Adrenal gland (tissue), 12 donors: Measurements from ENCODE around the gene CHST14. TPM values are rescaled to one million over a fixed set of nuclear protein-coding genes. Genes with fewer than 3 reads are reported as not detected.

Source experiments
- DNase-seq, 7 donors: peaks; one replicate each; pipeline ENCODE4 v3.0.0-alpha.2; 2019 to 2020
- H3K27ac ChIP-seq, 5 donors: fragments of 200-600 bp; sonication (generic) in 4 of 5; 1 replicate in 3 of 5; 2 replicates in 2 of 5; pipeline versions ENCODE4 v1.5.1 to v1.8.0; 2016 to 2020; ENCODE audit warnings: mild to moderate bottlenecking in 1 of 5
- H3K27me3 ChIP-seq: fragments of 200-600 bp; 2 replicates; pipeline ENCODE4 v1.8.0; 2021
- H3K36me3 ChIP-seq, 2 donors: fragments of 200-600 bp; replicated peaks in 1 of 2; 1 replicate in 1 of 2; 2 replicates in 1 of 2; pipeline versions ENCODE4 v1.5.1 to v1.8.0; 2018 to 2022
- H3K4me1 ChIP-seq, 2 donors: fragments of 200-600 bp; replicated peaks in 1 of 2; 1 replicate in 1 of 2; 2 replicates in 1 of 2; pipeline versions ENCODE4 v1.5.1 to v1.8.0; 2018 to 2021
- H3K4me3 ChIP-seq, 4 donors: fragments of 200-600 bp; sonication (generic) in 3 of 4; one replicate each; pipeline ENCODE4 v1.5.1; 2016 to 2018
- H3K9me3 ChIP-seq, 3 donors: fragments of 200-600 bp; sonication (generic) in 1 of 3; replicated peaks in 1 of 3; 1 replicate in 2 of 3; 2 replicates in 1 of 3; pipeline versions ENCODE4 v1.5.1 to v1.8.0; 2016 to 2021
- POLR2A ChIP-seq, 2 donors: fragments of 450-650 bp; IDR thresholded peaks; one replicate each; pipeline ENCODE4 v1.6.1; 2017; ENCODE audit warnings: antibody characterized with exemption in 2 of 2, mild to moderate bottlenecking in 2 of 2, moderate library complexity in 1 of 2
- WGBS, 4 donors: extraction: QIAGEN DNeasy Blood & Tissue Kit in 2 of 4; methylation state at CpG; one replicate each; pipeline versions ENCODE4 v1.1.5 to v1.1.7; 2013 to 2017; 5-methylcytosine and 5-hydroxymethylcytosine counted together
- intact Hi-C, 2 donors: fragments of 100-400 bp; cut with DNase I; formaldehyde crosslinking; loops; one replicate each; pipeline versions ENCODE4 v1.14.1 to v1.15.0; 2022 to 2023
- polyA plus RNA-seq, 3 donors: library from polyadenylated mRNA; stranded (reverse); fragments of 200-250 nt in 2 of 3; fragments of 350-450 nt in 1 of 3; fragmentation: Illumina TruSeq in 1 of 3; extraction: RNeasy Lipid Tissue Mini Kit (QIAGEN cat#74804) in 1 of 3; gene quantifications; one replicate each; pipeline ENCODE4 v1.2.3, GENCODE V29; 2013 to 2014
- total RNA-seq, 9 donors: library from RNA; depleted of rRNA in 4 of 9; stranded (reverse); fragments of >200 nt in 4 of 9; fragments of 120-200 nt in 1 of 9; fragmentation: NEBNext Ultra II Directional in 1 of 9; extraction: Animal tissue kit (Norgen Biotek cat#: 25700) in 1 of 9; gene quantifications; one replicate each; pipeline versions ENCODE4 v1.1.0 to v1.2.4, GENCODE V29; 2013 to 2023
- TF ChIP-seq, protein P1 (sequence below), 6 experiments: fragments of 450-650 bp in 4 of 6; fragments of 200-600 bp in 2 of 6; sonication (generic) in 1 of 6; IDR thresholded peaks; 1 replicate in 5 of 6; 2 replicates in 1 of 6; pipeline versions ENCODE4 v1.5.1 to v1.8.0; 2016 to 2021; ENCODE audit warnings: antibody characterized with exemption in 6 of 6, mild to moderate bottlenecking in 2 of 6, moderate library complexity in 1 of 6
- donor health status: healthy with polysubstance abuse.
- donor health status: Bipolar disorder and iron deficiency.
- donor health status: DM: yes; HTN: yes; CAD: no.
- donor health status: DM: no; HTN: no; CAD: no.
- donor health status: DM: no; HTN: no; CAD: no.
- donor health status: DM: yes; HTN: yes; CAD: no.

CHST14 gene
- total and polyA plus RNA-seq, 12 donors, result 5.0 to 20.6 (median 10.0) TPM

- H3K36me3 ChIP-seq, result no peaks in the 10 kb centered on the region
- H3K4me1 ChIP-seq, result no peaks in the 10 kb centered on the region
- WGBS, 4 donors, result 58 to 75% (median 68%) methylated on average over 4 of the region's 4 CpGs
- H3K27me3 ChIP-seq, result no peaks in the 10 kb centered on the region
- no peak for DNase-seq
- TF ChIP-seq, protein P1, sequence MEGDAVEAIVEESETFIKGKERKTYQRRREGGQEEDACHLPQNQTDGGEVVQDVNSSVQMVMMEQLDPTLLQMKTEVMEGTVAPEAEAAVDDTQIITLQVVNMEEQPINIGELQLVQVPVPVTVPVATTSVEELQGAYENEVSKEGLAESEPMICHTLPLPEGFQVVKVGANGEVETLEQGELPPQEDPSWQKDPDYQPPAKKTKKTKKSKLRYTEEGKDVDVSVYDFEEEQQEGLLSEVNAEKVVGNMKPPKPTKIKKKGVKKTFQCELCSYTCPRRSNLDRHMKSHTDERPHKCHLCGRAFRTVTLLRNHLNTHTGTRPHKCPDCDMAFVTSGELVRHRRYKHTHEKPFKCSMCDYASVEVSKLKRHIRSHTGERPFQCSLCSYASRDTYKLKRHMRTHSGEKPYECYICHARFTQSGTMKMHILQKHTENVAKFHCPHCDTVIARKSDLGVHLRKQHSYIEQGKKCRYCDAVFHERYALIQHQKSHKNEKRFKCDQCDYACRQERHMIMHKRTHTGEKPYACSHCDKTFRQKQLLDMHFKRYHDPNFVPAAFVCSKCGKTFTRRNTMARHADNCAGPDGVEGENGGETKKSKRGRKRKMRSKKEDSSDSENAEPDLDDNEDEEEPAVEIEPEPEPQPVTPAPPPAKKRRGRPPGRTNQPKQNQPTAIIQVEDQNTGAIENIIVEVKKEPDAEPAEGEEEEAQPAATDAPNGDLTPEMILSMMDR (IDR thresholded peaks at IDR 0.05), result no peak
- no peak for TF ChIP-seq POLR2A (IDR thresholded peaks at IDR 0.05)
- no peak overlapping the region for H3K4me3 ChIP-seq
- H3K9me3 ChIP-seq, result no peaks in the 10 kb centered on the region
- no peak overlapping the region for H3K27ac ChIP-seq
- intact Hi-C loops, result no loop called here
These were observed 30.0 kb downstream of the CHST14 start for GRCh38 chr15:40500568-40501330.

DNA sequence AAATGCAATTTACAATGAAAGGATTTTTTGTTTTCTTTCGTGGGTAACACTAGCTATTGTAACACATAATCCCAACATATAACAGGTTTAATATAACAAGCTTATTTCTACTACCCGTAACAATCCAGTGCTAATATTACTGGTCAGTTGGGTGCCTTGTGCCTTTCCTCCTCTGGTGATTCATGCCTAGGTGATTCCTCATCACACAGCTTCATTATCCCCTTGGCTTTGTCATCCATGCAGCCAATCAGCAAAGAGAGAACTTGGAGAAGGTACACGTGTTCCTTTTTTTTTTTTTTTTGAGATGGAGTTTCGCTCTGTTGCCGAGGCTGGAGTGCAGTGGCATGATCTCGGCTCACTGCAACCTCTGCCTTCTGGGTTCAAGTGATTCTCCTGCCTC, 30.7 kb downstream of the CHST14 start:
- intact Hi-C loops, result no loop called here
- TF ChIP-seq, protein P1 (IDR thresholded peaks at IDR 0.05), result no peak
- TF ChIP-seq POLR2A (IDR thresholded peaks at IDR 0.05), result no peak
- 75 to 88% (median 81%) methylated on average over 6 of the region's 6 CpGs for WGBS, 4 donors
- Histone ChIP-seq H3K27ac (no peak overlapping the region), H3K4me3 (no peak overlapping the region), H3K9me3 (no peaks in the 10 kb centered on the region), H3K4me1 (peaks cover under 1% of the 10 kb centered on the region in 2 donors), H3K36me3 (no peaks in the 10 kb centered on the region), H3K27me3 (no peaks in the 10 kb centered on the region)
- no peak for DNase-seq

GRCh38 chr15:40506964-40507571, 36.3 kb downstream of the CHST14 start:
- peak overlapping the region in 2 of 4 donors; percentile 22 to 37 for H3K4me3 ChIP-seq
- DNase-seq, result peak; percentile 77 to 88 (median 84)
- no peaks in the 10 kb centered on the region for H3K9me3 ChIP-seq
- TF ChIP-seq, protein P1 (IDR thresholded peaks at IDR 0.05), result peak; percentile 54 to 72 (median 64)
- no peak for TF ChIP-seq POLR2A (IDR thresholded peaks at IDR 0.05)
- no peaks in the 10 kb centered on the region for H3K27me3 ChIP-seq
- intact Hi-C loops, result no loop called here
- 2 to 3% (median 2%) methylated on average over 12 to 30 of the region's 30 CpGs for whole genome bisulfite sequencing, 4 donors
- no peaks in the 10 kb centered on the region for H3K36me3 ChIP-seq
- H3K27ac ChIP-seq, result peak overlapping the region in 1 of 5 donors; percentile 10
- H3K4me1 ChIP-seq, result peaks cover 16 to 18% of the 10 kb centered on the region in 2 donors

DNA sequence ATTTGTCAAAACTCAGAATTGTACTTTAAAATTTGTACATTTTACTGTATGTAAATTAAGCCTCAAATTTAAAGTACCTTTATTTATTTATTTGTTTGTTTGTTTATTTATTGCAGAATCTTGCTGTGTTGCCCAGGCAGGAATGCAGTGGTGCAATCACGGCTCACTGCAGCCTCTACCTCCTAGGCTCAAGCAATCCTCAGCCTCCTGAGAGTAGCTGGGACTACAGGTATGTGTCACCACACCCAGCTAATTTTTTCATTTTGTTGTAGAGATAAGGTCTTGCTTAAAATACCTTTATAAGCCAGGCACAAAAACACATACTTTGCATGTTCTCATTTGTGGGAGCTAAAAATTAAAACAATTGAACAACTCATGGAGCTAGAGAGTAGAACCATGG, 37.4 kb downstream of the CHST14 start:
- WGBS, 4 donors, result 89 to 100% (median 97%) methylated on average over 1 of the region's 1 CpG
- Histone ChIP-seq H3K27ac (no peak overlapping the region), H3K4me3 (no peak overlapping the region), H3K27me3 (no peaks in the 10 kb centered on the region), H3K9me3 (no peaks in the 10 kb centered on the region), H3K4me1 (peaks cover 16 to 18% of the 10 kb centered on the region in 2 donors), H3K36me3 (no peaks in the 10 kb centered on the region)
- intact Hi-C loops, result no loop called here
- no peak for DNase-seq
- TF ChIP-seq POLR2A (IDR thresholded peaks at IDR 0.05), result no peak
- TF ChIP-seq, protein P1 (IDR thresholded peaks at IDR 0.05), result no peak
